HG02870 (cell line): ENCODE measurements around the gene KAT2A.

Experiments used
- ATAC-seq: cut with Tn5 transposase; IDR thresholded peaks from one replicate; pipeline ENCODE4 v1.9.1; 2021; ENCODE audit warnings: mild to moderate bottlenecking, moderate library complexity; ENCODE audit not compliant: unreplicated experiment

The KAT2A gene

GRCh38 chr17:42135664-42136653 lies 14.8 kb upstream of the KAT2A start:
- ATAC-seq = no peak

GRCh38 chr17:42135151-42135550 lies 14.0 kb upstream of the KAT2A start:
- no peak for ATAC-seq

GRCh38 chr17:42133461-42134041 lies 12.4 kb upstream of the KAT2A start:
- ATAC-seq = no peak

GRCh38 chr17:42132941-42133340 lies 11.8 kb upstream of the KAT2A start:
- ATAC-seq = no peak

GRCh38 chr17:42131981-42132432 lies 10.8 kb upstream of the KAT2A start:
- ATAC-seq = no peak

GRCh38 chr17:42131232-42131631 lies 10.1 kb upstream of the KAT2A start:
- no peak for ATAC-seq

GRCh38 chr17:42130310-42130936 lies 9.3 kb upstream of the KAT2A start:
- no peak for ATAC-seq

- ATAC-seq = no peak
Measured at GRCh38 chr17:42129109-42129837, 8.1 kb upstream of the KAT2A start.

GRCh38 chr17:42127414-42127813 lies 6.2 kb upstream of the KAT2A start:
- ATAC-seq = no peak

- no peak for ATAC-seq
Measured at GRCh38 chr17:42126836-42127235, 5.7 kb upstream of the KAT2A start.

GRCh38 chr17:42125565-42125964 lies 4.4 kb upstream of the KAT2A start:
- no peak for ATAC-seq

GRCh38 chr17:42124256-42124655 lies 3.1 kb upstream of the KAT2A start:
- no peak for ATAC-seq

- no peak for ATAC-seq
Measured at GRCh38 chr17:42122371-42123303, 1.5 kb upstream of the KAT2A start, which contains the start of gene HSPB9. TSS of gene HSPB9 (plus strand) at chr17:42122804. CDS start at chr17:42122851, 47 bp downstream.

- ATAC-seq = no peak
Measured at GRCh38 chr17:42120161-42120769, 902 bp downstream of the KAT2A start.

- ATAC-seq = no peak
Measured at GRCh38 chr17:42119301-42119700, 1.9 kb downstream of the KAT2A start.

GRCh38 chr17:42118545-42118944 lies 2.6 kb downstream of the KAT2A start:
- no peak for ATAC-seq

GRCh38 chr17:42118126-42118510 lies 3.0 kb downstream of the KAT2A start:
- ATAC-seq = no peak

GRCh38 chr17:42117397-42118125 lies 3.6 kb downstream of the KAT2A start:
- no peak for ATAC-seq
